Uterus (tissue), 2 donors: ENCODE data around the gene HPS4.

Source experiments
- CTCF ChIP-seq, 4 experiments: fragments of 200-600 bp in 2 of 4; fragments of 450-650 bp in 2 of 4; sonication (generic) in 2 of 4; IDR thresholded peaks; one replicate each; pipeline ENCODE4 v1.5.1; 2016 to 2019; ENCODE audit warnings: antibody characterized with exemption in 4 of 4, mild to moderate bottlenecking in 2 of 4, moderate library complexity in 1 of 4
- POLR2A ChIP-seq, 2 donors: fragments of 450-650 bp; IDR thresholded peaks; one replicate each; pipeline ENCODE4 v1.6.1; 2016; ENCODE audit warnings: antibody characterized with exemption in 2 of 2, mild to moderate bottlenecking in 1 of 2, moderate library complexity in 1 of 2

DNA sequence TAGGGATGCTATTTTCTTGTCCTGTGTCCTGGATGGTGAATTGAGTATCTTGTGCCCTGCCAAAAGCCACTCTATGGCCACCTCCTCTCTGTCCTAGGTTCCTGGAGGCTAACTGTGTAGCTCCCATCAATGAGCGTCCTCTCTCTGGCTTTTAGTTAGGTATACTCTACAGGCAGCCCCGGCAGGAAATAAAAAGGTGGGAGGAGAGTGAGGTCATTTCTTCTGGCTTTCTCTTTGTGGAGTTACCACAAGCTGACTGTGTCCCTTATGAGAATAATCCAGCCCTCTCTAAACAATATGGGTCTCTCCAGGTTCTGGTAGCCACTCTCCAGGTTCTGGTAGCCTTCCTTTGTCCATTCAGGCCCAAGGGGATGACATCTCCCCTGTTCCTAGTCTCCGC, 66.2 kb downstream of the HPS4 start:
- TF ChIP-seq CTCF (IDR thresholded peaks at IDR 0.05) (no peak), POLR2A (IDR thresholded peaks at IDR 0.05) (no peak)
